Measurements from ENCODE around the gene AGBL4.

AGBL4 gene

DNA sequence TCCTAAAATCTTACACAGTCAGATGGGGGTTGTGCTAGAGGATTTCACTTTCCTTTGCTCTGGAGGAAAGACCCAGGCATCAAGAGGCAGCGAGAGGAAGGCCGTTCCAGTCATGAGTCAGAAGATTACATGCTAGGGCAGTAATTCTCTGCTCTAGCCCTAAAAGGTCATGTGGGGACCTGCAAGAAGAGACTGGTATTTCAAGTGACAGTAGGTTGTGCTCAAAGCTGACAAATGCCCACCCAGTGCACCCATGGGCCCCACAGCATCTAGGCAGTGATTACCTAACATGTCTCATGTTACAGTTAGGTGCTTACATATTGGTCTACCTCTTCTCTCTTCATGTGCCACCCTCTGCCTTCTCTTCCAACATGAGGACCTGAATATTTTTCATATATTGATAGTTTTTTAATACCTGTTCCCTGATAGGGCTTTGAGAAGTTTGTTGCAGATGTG is 1147.4 kb downstream of the AGBL4 start:
- DNase-seq (ENCODE audit: insufficient read length, low spot score): no peak
- FAIRE-seq: no peak
- no peak for TF ChIP-seq POLR2A (IDR thresholded peaks at IDR 0.05; ENCODE audit: low read depth, low read length)

DNA sequence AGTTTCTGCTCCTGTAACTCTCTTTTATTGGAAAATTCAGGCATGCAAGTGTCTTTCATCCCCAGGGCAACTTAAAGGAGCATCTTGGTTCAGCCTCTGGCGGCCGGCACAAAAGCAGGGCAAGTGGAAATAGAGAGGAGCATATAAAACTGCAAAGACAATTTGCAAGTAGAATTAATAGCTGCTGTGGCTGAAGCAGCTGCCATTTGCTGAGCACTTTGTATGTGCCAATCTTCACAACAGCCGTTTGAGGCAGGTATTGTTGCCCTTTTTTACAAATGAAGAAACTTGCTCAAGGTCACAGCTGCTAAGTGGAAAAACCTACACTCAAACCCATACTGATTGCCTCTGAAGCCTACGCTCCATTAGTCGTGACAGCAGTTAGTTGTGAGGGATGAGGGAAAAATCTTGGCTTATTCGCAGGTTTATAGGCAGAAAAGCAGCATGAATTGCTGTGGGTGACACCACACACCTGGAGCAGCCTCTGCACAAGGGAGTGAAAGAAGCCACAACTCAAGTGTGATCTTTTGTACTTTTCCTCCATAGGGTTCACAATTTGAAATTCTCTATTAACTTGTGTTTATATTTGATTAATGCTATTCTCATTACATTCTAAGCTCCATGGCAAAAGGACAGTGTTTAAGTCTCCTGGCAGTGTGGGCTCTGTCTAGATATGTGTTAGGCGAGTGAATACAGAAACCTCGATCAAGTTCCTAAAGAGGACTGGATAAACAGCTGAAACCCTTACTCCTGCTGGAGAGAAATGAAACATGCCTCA is 1148.0 kb downstream of the AGBL4 start:
- no peak for FAIRE-seq

DNA sequence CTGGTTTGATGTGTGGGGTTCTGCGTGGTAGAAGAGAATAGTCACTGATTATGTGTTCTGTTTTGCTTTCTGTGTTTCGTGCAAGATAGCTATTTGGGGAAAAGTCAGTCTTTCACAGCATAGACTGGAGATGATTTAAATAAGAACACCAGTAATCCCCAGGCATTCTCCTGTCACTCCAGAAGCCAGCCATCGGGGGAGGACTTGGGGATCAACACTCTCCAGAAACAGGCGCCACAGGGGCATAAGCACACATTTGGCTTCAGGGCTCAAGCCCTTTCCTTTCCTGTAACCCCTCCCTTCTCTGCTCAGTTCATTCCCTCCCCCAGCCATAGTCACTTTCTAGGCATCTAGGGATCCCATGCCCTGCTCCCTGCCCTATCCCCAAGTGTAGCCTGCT is 1149.8 kb downstream of the AGBL4 start:
- DNase-seq (ENCODE audit: insufficient read length, low spot score): no peak
- no peak for FAIRE-seq
- TF ChIP-seq POLR2A (IDR thresholded peaks at IDR 0.05; ENCODE audit: low read depth, low read length): no peak

More for the DNA sequence above, 1148.0 kb downstream of the AGBL4 start:
- no peak for TF ChIP-seq POLR2A (IDR thresholded peaks at IDR 0.05; ENCODE audit: low read depth, low read length)
- no peak for DNase-seq (ENCODE audit: insufficient read length, low spot score)

DNA sequence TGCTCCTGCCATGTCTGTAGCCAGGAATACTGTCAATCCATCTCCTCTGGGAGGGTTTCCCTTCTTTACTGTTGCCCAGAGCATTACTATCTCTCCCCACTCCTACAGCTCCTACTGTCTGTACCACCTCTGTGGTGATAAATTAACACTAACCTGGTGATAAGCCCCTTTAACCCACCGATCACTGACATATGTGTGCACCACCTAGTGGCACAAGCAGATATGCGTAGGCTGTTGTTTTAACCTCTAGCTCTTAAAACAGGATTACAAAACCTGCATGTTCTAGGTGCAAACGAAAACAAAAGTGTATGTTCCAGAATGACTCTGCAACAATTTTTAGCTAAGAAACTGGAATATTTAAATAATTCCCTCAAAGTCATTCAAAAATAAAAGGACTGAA is 1153.2 kb downstream of the AGBL4 start:
- FAIRE-seq: no peak
- no peak for DNase-seq (ENCODE audit: insufficient read length, low spot score)
- no peak for TF ChIP-seq POLR2A (IDR thresholded peaks at IDR 0.05; ENCODE audit: low read depth, low read length)

DNA sequence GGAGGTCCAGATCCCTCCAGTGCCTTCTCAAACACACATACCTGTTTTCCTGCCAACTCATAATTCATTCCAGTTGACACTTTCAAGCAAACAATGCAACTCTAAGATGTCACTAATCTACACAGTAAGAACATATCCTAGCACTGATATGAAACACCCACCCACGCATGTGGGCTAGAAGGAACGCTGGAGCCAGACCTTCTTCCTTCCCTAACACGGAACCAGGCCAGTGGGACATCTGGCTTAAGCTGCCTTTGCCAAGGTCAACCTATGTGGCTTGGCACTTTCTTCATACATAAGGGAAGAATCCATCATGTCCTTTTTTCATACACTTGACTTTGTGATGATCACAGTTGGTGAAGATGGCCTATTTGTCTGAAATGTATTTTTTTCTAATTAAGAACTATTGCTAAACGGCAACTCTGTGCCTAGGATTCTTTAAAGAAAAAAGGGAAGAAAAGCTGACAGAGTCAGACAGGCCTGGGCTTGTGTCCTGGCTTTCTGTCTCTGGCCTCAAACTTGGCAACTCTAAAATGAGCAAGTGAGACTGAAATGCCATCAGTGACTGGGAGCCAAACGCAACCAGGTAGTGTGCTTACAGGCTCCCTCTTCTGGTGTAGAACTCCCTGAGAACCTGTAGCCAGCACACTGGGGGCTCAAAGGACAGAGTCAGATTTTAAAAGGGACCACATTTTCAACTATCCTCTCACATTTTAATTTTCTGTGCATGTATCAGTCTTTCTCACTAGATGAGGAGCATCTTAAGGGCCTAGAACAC is 1154.4 kb downstream of the AGBL4 start:
- no peak for TF ChIP-seq POLR2A (IDR thresholded peaks at IDR 0.05; ENCODE audit: low read depth, low read length)
- DNase-seq (ENCODE audit: insufficient read length, low spot score) (no peak), FAIRE-seq (no peak)

DNA sequence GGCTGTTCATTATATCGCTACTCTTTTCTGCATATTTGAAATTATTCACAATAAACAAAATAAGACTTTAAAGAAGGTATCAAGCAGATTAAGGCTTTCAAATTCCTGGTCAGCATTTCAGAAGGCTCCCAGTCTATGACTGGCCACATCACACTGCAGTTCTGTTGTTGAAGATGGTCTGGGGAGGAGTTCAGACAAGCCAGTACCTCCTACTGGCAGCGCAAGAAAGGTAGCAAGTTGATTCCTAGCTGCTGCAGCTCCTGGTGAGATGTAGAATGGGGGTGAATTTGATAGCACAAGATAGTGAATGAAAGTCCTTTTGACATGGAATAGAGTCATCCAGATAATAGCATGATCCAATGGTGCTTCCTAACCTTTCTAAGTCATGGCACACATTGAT is 1158.8 kb downstream of the AGBL4 start:
- FAIRE-seq (no peak), DNase-seq (ENCODE audit: insufficient read length, low spot score) (no peak)
- no peak for TF ChIP-seq POLR2A (IDR thresholded peaks at IDR 0.05; ENCODE audit: low read depth, low read length)

DNA sequence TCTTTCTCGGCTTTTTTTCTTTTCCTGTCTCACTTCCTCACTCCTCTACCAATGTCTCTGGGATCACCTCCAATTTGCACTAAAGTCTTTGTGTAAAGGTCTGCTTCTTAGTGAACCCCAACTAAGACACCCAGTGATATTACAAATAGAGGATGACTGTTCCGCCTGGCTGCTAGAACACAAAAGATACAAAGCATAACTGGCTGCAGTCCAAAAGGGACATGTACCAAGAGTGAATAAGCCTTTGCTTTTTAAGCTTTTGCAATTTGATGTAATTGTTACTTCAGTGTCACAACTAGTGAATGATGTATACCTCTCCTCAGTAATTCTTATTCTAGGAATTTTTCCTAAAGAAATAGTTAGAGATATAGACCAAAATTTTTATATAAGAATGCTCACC is 1164.3 kb downstream of the AGBL4 start:
- DNase-seq (ENCODE audit: insufficient read length, low spot score): no peak
- TF ChIP-seq POLR2A (IDR thresholded peaks at IDR 0.05; ENCODE audit: low read depth, low read length): no peak
- FAIRE-seq: no peak

DNA sequence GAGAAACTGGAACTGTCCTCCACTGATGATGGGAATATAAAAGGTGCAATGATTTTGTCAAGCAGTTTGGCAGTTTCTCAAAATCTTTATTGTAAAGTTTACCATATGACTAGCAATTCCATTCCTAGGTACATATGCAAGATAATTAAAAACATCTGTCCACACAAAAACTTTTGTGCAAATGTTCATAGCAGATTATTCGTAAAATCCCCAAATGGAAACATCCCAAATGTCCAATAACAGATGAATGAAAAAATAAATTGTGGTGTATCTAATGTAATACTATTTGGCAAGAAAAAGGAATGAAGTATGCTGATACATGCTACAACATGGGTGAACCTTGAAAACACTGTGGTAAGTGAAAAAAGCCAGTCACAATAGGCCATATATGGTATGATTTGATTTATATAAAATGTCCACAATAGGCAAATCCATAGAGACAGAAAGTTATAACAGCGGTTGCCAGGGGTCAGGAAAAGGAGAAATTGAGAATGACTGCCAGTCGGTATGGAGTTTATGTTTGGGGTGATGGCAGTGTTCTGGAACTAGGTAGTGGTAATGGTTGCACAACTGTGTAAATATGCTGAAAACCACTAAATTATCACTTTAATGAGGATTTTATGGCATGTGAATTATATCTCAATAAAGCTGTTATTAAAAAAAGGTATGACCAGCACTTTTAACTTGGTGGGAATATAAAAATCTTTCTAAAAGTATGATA is 1165.4 kb downstream of the AGBL4 start:
- no peak for FAIRE-seq
- no peak for DNase-seq (ENCODE audit: insufficient read length, low spot score)
- TF ChIP-seq POLR2A (IDR thresholded peaks at IDR 0.05; ENCODE audit: low read depth, low read length): no peak

DNA sequence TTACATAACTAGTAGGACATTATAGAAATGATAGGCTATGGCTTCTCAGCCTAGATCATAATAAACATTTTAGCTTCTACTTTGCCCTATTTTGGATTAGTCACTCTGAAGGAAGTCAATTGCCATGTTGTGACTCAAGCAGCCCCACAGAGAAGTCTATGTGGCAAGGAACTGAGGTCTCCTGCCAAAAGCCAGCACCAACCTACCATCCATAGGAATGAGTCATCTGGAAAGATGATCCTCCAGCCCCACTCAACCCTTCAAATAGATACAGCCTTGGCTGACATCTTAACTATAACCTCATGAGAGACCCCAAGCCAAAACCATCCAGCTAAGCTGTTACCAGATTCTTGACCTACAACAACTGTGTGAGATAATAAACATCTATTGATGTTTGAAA is 1170.7 kb downstream of the AGBL4 start:
- TF ChIP-seq POLR2A (IDR thresholded peaks at IDR 0.05; ENCODE audit: low read depth, low read length): no peak
- FAIRE-seq: peak; percentile 95
- peak; percentile 33 for DNase-seq (ENCODE audit: insufficient read length, low spot score)

DNA sequence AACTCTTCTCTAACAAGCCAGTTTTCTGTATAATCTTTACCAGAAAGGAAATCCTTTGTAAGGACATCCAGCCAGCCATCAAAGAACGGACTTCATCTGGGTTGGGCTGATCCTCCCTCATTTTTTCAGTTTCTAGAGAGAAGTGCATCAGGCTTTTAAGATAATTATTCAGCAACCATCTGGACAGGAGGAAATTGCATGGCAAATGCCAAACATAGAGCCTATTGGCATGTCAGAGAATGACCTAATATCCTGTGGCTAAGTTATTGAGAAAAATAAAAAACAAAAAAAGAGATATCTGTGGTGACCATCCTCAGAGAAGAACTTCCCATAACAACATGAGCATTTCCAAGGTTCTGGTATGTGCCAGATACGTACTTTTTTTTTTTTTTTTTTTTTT is 1172.1 kb downstream of the AGBL4 start:
- no peak for FAIRE-seq
- no peak for DNase-seq (ENCODE audit: insufficient read length, low spot score)

DNA sequence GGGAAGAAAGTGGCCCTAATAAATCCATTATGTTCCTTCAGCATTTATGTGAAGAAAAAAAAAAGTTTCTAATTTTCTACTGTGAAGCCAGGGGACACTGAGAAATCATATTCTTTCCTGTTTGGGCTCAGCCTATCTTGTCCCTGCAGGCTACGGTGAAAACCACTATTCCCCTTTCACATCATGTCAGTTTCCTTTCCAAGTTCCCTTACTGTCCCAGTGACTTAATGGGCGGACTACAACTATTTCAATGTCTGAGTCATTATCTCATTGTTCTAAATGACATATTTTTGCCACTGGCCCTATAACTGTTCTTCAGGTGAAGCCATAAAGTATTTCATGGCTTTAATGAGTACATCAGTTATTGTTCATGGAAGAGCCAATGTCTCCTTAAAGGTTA is 1175.7 kb downstream of the AGBL4 start:
- DNase-seq (ENCODE audit: insufficient read length, low spot score) (no peak), FAIRE-seq (no peak)
- no peak for TF ChIP-seq POLR2A (IDR thresholded peaks at IDR 0.05; ENCODE audit: low read depth, low read length)

More for the DNA sequence above, 1172.1 kb downstream of the AGBL4 start:
- no peak for TF ChIP-seq POLR2A (IDR thresholded peaks at IDR 0.05; ENCODE audit: low read depth, low read length)

DNA sequence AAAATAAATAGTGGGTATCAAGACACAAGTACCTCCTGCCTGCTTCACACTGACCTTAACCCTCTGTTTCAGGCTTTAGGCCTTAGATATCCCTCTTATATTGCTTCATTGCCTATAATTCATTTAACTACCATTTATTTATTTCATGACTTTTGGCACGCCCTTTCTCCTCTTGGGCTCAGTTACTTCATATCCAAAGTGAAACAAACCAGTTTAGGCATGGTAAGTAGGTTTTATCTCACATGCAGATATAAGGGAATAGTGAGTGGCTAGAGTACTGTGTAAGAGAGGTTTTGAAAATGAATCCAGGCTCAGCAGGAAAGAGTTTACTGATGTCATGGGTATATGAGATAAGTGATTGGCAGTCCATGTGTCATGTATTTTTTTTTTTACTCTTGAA is 1177.3 kb downstream of the AGBL4 start:
- TF ChIP-seq POLR2A (IDR thresholded peaks at IDR 0.05; ENCODE audit: low read depth, low read length): no peak
- DNase-seq (ENCODE audit: insufficient read length, low spot score): no peak
- FAIRE-seq: no peak

DNA sequence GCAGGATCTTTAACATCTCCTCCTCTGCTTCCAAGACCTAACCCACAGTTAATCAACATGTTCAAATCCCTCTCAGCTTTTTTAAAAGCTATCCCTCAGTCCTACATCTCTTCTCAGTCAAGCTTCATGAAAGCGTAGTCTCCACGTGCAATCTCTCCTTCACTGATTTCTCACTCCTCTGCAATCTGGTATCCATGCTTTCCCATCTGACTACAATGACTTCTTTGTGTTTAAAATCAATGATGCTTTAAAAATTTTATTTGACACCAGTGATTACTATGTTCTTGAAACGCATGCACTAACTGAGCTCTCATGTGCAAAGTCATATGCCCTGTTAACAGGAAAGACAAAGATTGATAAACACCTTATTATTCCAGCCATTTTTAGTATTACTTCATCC is 1179.6 kb downstream of the AGBL4 start:
- no peak for DNase-seq (ENCODE audit: insufficient read length, low spot score)
- TF ChIP-seq POLR2A (IDR thresholded peaks at IDR 0.05; ENCODE audit: low read depth, low read length): no peak
- FAIRE-seq: no peak

DNA sequence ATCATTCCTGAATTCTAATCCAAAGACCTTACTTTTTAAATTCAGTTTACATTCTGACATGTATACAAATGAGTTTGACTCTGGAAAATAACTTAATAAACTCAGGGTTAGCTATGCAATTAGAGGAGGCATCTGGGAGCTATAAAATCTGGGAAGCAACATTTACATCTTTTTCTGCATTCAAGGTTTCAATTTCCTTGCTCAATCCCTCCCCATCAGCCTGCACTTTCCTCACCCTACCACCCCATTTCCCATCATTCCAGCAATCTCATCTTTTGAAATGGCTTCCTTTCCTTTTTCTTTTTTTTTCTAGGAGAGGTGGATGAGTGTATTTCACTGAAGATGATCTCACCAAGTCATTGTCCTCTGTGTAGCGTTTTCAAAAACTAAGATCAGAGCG is 1181.8 kb downstream of the AGBL4 start:
- DNase-seq (ENCODE audit: insufficient read length, low spot score) (no peak), FAIRE-seq (no peak)
- no peak for TF ChIP-seq POLR2A (IDR thresholded peaks at IDR 0.05; ENCODE audit: low read depth, low read length)

Measured in H54 (cell line).